IPS-11a (cell line): ENCODE data around the gene ECHS1.

ENCODE experiments used
- H3K4me3 ChIP-seq: one replicate; pipeline ENCODE4 v1.5.1; 2013; ENCODE audit warnings: low read depth, low read length, control low read depth

The ECHS1 gene

DNA sequence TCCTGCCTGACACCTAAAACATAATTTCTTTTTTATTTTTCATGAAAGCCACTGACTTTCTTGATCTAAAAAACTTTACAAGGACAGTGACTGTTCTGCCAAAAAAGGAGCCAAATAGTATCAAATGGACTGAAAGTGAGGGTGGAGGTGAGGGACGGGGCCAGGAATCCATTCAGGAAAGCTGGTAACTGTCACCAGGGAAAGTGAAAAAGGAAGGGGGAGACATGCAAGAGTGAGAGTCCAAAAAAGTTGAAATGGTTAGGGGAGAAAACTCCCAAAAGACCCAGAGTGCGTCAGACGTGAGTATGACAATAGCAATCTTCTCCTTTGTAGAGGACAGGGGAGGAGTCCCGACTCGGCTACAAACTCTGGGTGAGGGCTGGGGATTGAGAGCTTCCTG lies 28.9 kb downstream of the ECHS1 start:
- no peak overlapping the region for H3K4me3 ChIP-seq

GRCh38 chr10:133343558-133343957 lies 29.6 kb downstream of the ECHS1 start:
- no peak overlapping the region for H3K4me3 ChIP-seq

DNA sequence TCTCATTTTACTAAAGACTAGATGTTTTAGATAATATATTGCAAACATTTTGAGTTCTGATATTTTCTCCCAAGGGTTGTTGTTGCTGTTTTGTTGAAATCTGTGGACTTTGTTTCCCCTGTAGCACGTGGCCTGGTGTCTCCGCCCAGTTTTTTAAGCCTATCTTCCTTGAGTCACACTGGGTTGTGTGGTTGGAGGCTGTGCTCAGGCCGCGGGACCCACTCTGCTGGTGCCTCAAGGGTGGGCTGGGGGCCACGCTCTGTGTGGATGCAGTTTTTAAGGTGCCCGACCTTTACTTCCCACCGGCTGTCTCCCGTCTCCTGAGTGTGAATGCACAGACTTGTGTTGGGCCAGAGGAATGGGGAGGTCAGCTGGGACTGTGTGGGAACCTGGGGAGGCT lies 30.2 kb downstream of the ECHS1 start:
- no peak overlapping the region for H3K4me3 ChIP-seq

GRCh38 chr10:133341983-133342382 lies 31.2 kb downstream of the ECHS1 start:
- H3K4me3 ChIP-seq: no peak overlapping the region

DNA sequence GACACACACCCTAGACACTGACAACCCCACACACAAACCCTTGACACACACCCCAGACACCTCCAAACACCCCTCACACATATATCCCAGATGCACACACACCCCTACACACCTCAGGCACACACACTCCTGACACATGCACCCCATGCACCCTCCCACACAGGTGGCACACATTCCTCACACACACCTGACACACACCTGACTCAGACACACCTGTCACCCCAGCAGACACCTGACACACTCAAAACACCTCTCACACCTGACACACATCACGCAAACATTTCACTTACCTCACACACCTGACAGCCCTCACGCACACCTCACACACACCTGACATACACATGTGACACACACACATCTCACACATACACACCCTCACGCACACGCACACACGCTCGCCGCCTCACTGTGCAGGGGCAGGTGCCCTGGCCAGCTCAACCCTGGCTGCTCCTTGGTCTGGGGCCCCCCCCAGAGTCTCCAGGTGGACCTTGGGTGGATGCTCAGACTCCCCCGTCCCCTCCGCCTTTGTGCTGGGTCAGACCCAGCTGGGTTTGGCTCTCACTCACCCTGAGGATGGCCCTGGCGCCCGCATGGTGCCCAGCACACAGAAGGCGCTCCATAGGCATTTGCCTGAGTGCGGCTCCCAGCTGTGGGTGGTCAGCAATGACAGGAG lies 33.3 kb downstream of the ECHS1 start:
- H3K4me3 ChIP-seq: no peak overlapping the region

GRCh38 chr10:133338080-133339071 lies 34.8 kb downstream of the ECHS1 start:
- no peak overlapping the region for H3K4me3 ChIP-seq

DNA sequence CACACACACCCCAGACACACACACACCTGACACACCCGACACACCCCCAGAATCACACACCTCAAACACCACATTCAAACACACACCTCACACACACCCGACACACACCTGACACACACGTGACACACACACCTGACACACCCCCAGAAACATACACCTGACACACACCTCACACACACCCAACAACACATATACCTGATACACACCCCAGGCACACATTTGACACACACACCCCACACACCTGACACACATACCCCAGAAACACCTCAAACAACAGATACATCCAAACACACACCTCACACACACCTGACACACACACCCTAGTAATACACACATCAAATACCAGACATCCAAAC lies 35.8 kb downstream of the ECHS1 start:
- no peak overlapping the region for H3K4me3 ChIP-seq

DNA sequence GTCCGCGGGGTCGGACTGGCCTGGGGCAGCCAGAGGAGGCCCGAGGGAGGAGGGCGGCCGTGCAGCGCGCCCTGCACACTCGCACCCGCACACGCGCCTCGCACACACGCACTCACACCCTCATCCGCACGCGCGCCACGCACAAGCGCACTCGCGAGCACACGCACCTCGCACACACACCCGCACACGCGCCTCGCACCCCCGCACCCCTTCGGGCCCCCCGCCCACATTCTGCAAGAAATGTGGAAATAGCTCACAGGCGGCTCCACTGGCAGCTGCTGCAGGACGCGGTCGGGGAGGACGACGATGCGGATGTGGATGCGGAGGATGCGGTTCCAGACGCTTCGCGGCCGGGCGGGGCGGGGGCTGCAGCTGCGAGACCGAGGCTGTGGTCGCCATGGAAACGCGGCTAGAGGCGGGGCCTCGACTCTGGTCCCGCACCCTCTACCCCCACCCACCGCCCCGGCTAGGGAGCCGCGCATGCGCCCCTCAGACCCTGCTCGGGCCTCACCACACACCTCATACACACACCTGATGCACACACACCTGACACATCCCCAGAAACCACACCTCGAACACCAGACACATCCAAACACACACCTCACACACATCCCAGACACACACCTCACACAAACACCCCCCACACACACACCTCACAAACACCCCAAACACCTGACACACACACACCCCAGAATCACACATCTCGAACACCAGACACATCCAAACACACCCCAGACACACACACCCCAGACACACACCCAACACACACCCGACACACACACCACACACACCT lies 36.4 kb downstream of the ECHS1 start, which contains the start of gene CALY:
CALY (minus strand) TSS at position 320 of the 793 bp plus-strand sequence. CDS start 7,907 bp downstream, outside the sequence.
- no peak within 1 kb of the TSS for H3K4me3 ChIP-seq

DNA sequence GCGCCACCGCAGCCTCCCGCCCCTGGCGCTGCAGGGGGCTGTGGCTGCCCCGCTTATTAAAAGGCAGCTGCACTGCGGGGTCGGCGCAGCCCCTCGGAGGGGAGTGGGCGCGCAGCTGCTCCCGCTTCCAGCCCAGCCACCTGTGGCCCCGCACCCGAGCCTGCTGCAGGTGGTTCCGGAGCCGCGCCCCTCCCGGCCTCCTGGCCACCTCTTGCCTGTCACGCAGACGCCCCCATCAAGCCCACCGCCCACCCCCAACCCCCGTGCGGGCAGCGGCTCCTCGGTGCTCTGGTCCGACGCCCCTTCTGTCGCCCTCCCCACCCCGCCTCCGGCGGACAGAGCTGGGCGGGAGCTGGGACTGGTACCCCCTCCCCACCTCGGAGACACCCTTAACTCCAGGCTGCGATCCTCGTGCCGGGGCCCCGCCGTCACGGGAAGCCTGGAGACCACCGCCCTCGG lies 37.0 kb downstream of the ECHS1 start:
- H3K4me3 ChIP-seq: no peak overlapping the region

- peak overlapping the region; percentile 13 for H3K4me3 ChIP-seq
Measured at GRCh38 chr10:133335246-133336117, 37.7 kb downstream of the ECHS1 start.

GRCh38 chr10:133334503-133335245 lies 38.5 kb downstream of the ECHS1 start:
- H3K4me3 ChIP-seq: no peak overlapping the region

DNA sequence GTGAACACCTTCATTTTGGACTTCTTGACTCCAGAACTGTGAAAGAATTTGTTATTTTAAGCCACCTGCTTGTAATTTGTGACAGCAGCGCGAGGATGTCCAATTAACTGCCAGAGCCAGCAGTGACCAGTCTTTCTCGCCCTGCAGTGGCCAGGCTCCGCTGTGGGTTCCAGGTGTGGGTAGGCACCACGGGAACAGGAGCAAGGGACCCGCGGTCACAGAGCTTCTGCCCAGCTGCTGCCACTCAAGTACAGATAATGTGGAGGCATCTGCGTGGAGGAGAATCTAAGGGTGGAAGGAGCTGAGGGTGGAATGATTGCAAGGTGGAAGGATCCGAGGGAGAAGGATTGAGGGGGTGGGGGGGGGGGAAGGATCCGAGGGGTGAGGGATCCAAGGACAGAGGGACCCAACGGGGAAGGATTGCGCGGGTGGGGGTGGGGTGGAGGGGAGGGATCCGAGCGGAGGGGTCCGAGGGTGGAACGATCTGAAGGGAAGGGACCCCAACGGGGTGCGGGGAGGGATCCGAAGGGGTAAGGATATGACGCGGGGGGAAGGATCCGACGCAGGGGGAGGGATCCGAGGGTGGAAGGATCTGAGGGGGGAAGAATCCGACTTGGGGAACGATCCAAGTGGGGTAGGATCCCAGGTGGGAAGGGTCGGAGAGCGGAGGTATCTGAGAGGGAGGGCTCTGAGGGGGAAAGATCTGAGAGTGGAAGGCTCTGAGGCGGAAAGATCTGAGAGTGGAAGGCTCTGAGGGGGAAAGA lies 40.0 kb downstream of the ECHS1 start:
- H3K4me3 ChIP-seq: no peak overlapping the region

- H3K4me3 ChIP-seq: no peak overlapping the region
Measured at GRCh38 chr10:133329491-133330202, 43.5 kb downstream of the ECHS1 start.

DNA sequence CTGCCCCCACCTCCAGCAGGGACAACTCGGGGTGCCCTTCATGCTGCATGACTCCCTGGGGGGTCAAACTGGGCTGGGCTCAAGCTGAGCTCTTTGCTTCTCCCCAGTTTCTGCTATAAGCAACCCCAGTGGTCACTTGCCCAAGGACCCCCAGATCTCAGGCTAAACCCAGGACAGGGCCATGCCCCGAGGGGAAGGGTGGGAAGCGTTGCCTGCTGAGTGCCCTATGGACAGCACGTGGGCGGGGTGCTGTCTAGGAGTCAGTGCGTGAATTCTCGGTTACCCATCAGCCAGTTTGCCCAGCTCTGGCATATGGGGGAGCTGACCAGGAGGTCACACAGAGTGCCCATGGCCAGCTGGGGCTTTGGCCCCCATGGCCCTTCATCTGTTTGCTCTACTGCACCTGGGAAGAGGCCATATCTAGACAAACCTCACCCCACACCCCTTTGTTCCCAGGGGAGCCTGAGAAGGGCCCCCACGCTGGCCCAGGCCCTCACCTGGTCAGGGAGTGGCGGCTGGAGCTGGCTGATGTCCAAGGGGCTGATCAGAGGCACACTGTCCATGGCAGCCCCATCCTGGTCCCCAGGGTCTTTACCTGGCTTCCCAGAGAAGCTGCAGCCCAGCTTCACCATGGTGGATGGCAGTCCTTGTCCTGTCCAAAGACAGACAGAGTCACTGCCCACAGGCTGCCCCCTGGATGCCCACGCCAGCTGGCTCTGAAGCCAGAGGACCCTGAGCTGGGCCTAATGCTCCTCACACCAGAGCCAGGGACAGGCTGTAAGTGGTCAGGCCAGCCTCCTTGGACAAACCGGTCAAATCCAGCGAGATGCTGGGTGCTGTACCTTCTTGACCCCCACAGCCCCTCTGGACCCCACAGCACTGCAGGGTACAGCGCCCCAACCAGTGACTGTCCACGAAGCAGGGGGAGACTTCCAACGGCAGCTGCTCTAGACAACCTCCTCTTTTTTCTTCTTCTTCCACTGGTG lies 44.5 kb downstream of the ECHS1 start:
- H3K4me3 ChIP-seq: no peak overlapping the region

DNA sequence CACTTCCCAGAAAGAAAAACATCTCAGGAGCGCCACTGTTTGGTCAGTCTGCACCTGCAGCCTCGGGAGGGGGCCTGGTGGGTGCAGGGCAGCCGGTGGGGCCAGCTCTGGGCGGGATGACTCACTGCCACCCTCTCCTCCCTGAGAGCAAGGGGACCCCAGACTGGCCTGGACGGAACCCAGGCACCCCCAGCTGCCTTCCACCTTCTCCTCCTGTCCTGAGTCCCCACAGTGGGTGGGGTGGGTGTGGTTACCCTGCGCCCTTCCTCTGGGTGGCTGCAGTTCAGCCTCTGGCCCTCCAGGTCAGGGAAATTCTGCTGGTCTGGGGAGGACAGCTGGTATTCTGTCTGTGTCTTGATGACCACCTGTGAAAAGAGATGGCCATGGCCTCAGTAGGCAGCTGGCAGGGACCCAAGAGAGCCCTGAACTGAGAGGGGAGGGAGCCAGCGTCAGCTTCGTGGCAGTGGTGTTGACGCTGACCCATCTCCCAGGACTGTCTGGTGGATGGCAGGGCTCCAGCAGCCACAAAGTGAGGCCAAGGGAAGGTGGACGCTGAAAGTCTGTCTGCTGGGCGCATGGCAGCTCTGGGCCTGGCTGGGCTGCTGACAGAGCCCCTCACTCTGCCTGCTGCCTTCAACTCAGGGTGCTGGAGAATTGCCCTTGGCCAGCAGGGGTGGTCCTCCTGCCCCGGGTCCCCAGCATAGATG lies 45.4 kb downstream of the ECHS1 start:
- no peak overlapping the region for H3K4me3 ChIP-seq
